ENCODE measurements around the gene BABAM2.

DNA sequence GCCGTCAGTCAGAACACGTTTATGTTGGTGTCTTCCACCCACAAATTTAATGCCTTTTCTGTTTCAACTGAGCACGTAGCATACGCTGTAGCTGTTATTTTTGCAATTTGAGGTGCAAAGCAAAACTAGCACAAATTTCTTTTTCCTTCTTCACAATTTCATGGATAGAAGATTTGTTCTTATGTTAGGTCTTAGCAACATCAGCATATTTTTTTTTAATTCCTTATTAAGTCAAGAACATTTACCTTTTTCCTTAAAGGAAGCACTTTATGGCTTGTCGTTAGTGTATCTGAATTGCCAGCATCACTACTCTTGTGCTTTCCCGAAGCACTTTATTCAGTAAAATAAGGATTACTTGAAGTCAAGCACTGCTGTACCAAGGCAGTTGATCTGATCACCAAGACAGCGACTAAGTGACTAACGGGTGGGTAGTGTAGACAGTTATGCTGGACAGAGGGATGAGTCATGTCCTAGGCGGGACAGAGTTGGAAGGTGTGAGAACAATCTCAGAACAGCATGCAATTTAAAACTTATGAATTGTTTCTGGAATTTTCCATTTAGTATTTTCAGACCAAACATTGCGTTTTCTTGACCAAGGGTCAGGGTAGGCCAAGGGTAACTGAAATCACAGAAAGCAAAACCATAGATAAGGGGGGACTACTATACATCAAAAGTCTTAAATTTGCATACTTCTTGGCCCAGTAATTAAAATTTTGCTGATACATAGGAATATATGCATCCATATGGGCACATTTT is 13.3 kb downstream of the BABAM2 start:
- no peak for TF ChIP-seq CTCF (IDR thresholded peaks at IDR 0.05 in 4 of 5, conservative IDR thresholded peaks at IDR 0.05 in 1 of 5)
- TF ChIP-seq POLR2A (IDR thresholded peaks at IDR 0.05): no peak

Data from gastrocnemius medialis (tissue), 4 donors.